Measurements from ENCODE around the gene TNFSF13B.

Gene TNFSF13B, protein sequence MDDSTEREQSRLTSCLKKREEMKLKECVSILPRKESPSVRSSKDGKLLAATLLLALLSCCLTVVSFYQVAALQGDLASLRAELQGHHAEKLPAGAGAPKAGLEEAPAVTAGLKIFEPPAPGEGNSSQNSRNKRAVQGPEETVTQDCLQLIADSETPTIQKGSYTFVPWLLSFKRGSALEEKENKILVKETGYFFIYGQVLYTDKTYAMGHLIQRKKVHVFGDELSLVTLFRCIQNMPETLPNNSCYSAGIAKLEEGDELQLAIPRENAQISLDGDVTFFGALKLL

DNA sequence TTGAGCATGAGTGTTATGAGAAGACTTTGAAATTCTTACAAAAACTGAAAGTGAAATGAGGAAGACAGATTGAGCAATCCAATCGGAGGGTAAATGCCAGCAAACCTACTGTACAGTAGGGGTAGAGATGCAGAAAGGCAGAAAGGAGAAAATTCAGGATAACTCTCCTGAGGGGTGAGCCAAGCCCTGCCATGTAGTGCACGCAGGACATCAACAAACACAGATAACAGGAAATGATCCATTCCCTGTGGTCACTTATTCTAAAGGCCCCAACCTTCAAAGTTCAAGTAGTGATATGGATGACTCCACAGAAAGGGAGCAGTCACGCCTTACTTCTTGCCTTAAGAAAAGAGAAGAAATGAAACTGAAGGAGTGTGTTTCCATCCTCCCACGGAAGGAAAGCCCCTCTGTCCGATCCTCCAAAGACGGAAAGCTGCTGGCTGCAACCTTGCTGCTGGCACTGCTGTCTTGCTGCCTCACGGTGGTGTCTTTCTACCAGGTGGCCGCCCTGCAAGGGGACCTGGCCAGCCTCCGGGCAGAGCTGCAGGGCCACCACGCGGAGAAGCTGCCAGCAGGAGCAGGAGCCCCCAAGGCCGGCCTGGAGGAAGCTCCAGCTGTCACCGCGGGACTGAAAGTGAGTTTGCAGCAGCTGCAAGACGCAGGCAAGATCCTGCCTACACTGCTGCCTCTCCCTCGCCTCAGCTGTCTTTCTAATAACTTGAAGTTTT lies at the start of gene TNFSF13B:
Gene TNFSF13B (plus strand): TSS at position 118 of the 728 bp plus-strand sequence. CDS start 178 bp downstream, at position 296.
- peak; percentile 53 for DNase-seq (ENCODE audit: low read depth)
- TF ChIP-seq, protein P1, sequence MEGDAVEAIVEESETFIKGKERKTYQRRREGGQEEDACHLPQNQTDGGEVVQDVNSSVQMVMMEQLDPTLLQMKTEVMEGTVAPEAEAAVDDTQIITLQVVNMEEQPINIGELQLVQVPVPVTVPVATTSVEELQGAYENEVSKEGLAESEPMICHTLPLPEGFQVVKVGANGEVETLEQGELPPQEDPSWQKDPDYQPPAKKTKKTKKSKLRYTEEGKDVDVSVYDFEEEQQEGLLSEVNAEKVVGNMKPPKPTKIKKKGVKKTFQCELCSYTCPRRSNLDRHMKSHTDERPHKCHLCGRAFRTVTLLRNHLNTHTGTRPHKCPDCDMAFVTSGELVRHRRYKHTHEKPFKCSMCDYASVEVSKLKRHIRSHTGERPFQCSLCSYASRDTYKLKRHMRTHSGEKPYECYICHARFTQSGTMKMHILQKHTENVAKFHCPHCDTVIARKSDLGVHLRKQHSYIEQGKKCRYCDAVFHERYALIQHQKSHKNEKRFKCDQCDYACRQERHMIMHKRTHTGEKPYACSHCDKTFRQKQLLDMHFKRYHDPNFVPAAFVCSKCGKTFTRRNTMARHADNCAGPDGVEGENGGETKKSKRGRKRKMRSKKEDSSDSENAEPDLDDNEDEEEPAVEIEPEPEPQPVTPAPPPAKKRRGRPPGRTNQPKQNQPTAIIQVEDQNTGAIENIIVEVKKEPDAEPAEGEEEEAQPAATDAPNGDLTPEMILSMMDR (IDR thresholded peaks at IDR 0.05; ENCODE audit: low read length, missing control alignments), result peak; percentile 9
- H3K4me3 ChIP-seq (replicated peaks; ENCODE audit: low read depth, low read length), result peak within 1 kb of the TSS; percentile 49

DNA sequence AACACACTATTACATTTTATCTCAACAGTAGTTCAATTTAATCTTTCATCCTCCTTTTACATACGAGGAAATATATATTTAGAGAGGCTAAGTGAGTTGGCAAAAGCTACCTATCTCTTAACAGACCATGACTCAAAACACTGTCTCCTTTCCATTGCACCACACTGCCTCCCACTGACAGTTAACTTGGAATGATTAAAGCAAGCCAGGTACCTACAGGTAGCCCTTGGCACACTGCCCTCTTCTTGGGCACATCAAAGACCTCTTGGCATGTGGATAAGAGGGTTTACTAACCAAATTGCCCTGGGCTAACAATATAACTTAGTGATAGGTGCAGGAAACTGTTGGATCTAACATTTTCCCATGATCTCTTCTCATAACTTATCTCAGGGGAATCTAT lies 49.5 kb upstream of the TNFSF13B start:
- TF ChIP-seq, protein P1 (IDR thresholded peaks at IDR 0.05; ENCODE audit: low read length, missing control alignments), result no peak
- H3K4me3 ChIP-seq (replicated peaks; ENCODE audit: low read depth, low read length), result no peak overlapping the region
- DNase-seq (ENCODE audit: low read depth), result no peak

DNA sequence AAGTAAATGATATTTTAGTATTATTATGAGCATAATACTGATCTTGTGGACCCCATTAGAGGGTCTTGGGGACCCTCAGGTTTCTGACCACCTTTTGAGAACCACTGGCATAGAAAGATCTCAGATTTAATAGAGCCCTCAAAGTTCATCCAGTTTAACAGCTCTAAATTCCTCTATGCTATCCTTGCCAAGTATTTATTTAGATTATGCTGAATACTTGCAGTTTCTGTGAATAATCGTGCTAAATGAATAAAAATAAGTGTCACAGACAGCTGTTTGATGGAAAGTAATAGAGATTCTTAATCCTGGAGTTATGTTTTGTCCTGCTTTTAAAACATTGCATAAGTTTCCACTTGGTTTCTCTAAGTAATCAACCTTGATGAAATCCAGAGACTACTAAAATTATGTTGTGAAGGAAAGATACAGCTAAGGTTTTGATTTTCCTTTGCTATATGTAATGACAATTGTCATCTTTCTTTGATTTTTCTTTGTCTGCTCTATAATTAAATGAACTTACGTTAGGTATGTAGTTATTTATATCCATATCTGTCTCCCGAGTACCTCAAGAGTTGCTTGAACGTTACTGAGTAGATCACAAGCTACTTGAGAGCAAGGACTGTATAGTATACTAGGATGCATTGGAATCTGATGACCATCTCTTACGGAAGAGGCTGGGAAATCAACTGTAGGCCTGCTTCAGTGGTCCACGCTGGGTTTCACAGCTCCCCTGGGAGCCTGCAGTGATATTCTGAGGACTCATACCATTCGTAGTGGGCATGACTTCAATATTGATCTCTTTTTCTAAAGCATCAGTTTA lies 45.6 kb upstream of the TNFSF13B start:
- TF ChIP-seq, protein P1 (IDR thresholded peaks at IDR 0.05; ENCODE audit: low read length, missing control alignments), result no peak

DNA sequence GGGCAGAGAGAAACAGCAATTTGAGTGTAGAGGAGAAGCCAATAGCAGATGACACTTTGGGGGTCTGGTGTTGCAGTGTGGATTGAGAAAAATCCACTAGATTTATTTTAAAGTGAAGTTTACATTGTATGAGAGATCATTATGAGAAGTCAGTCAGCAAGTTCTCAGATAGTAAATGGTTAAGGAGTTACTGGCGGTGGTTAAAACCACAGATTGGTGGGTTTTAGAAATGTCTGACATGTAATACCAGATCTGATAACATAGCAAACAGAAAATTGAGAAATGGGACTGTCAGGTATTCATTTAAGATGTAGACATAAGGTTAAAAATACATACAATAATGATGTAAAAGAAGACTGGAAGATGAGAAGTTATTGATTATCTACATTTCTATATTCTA lies 44.1 kb upstream of the TNFSF13B start:
- TF ChIP-seq, protein P1 (IDR thresholded peaks at IDR 0.05; ENCODE audit: low read length, missing control alignments), result no peak
- DNase-seq (ENCODE audit: low read depth), result no peak
- no peak overlapping the region for H3K4me3 ChIP-seq (replicated peaks; ENCODE audit: low read depth, low read length)

More for the DNA sequence above, 45.6 kb upstream of the TNFSF13B start:
- H3K4me3 ChIP-seq (replicated peaks; ENCODE audit: low read depth, low read length), result no peak overlapping the region
- DNase-seq (ENCODE audit: low read depth), result no peak

DNA sequence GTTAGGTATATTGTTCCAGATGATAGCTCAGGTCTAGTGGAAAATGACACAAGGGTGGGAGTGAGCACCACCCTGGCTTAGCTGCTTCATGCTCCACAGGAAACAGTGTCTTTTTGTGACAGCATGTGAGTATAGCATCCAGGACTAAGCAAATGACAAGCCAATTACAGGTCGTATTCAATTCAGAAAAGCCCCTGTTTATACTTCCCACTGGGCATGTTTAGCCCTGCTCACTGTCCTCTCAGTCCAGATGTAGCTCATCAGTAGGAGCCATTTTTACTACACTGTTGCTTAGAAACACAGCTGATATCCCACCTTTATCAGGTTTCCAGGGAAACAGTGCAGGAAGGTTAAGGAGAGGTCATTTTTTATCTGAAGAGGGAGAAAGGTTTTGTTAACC lies 43.3 kb upstream of the TNFSF13B start:
- DNase-seq (ENCODE audit: low read depth), result no peak
- TF ChIP-seq, protein P1 (IDR thresholded peaks at IDR 0.05; ENCODE audit: low read length, missing control alignments), result no peak
- H3K4me3 ChIP-seq (replicated peaks; ENCODE audit: low read depth, low read length), result no peak overlapping the region

DNA sequence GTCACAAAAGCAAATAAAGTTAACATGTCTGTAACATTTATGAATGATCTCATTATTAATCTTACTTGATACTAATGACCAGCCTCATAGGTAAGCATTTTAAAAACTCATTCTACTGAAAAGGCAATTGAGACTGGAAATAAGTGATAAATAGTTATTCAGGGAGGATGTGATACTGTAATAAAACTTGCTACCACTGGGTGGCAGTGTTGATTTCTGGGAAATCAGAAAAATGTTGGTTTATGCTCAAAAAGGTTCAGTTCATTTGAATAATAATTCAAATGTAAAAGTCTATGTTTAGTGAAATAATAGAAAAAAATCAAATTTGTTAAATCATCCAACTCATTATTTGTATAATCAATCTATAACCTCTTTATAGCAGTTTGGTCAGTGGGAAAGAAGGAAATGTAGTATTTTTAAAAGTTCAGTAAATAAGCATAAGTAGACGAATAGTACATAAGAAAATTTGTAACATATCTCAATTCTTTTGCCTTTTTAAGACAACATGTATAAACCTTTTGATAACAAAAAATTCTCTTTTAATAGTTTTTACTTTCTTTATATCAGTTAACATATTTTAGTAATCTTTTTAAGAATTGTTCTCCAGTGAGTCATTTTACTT lies 41.8 kb upstream of the TNFSF13B start:
- TF ChIP-seq, protein P1 (IDR thresholded peaks at IDR 0.05; ENCODE audit: low read length, missing control alignments), result peak; percentile 67
- H3K4me3 ChIP-seq (replicated peaks; ENCODE audit: low read depth, low read length), result no peak overlapping the region
- peak; percentile 71 for DNase-seq (ENCODE audit: low read depth)
